ENCODE measurements around the gene ZNF655. TPM values are rescaled to one million over a fixed set of nuclear protein-coding genes. Genes with fewer than 3 reads are reported as not detected.

ZNF655 gene
- total and polyA plus RNA-seq, 2 of the 4 experiments (the other 2 are of a cell fraction), result 49.6 to 54.7 TPM

- TF ChIP-seq CTCF (conservative IDR thresholded peaks at IDR 0.05; ENCODE audit: low read depth, low read length) (no peak), RCOR1 (IDR thresholded peaks at IDR 0.05; ENCODE audit: insufficient replicate concordance, low read length) (peak; percentile 28), MAZ (IDR thresholded peaks at IDR 0.05; ENCODE audit: borderline replicate concordance, low read depth, low read length) (peak; percentile 69; the same call in 1 of the 2 replicates), ELK1 (IDR thresholded peaks at IDR 0.05; ENCODE audit: borderline replicate concordance, low read depth, low read length) (no peak), POLR2A (IDR thresholded peaks at IDR 0.05; ENCODE audit: low read depth, low read length) (peak; percentile 86)
Measured at GRCh38 chr7:99558306-99559174, at the start of gene ZNF655 (continued).

Data from IMR-90 (cell line).